ENCODE results near the gene CTXND1. TPM values are rescaled to one million over a fixed set of nuclear protein-coding genes. Genes with fewer than 3 reads are reported as not detected.

Gene CTXND1
- total and polyA plus RNA-seq, 2 experiments from 2014 or later = not detected

DNA sequence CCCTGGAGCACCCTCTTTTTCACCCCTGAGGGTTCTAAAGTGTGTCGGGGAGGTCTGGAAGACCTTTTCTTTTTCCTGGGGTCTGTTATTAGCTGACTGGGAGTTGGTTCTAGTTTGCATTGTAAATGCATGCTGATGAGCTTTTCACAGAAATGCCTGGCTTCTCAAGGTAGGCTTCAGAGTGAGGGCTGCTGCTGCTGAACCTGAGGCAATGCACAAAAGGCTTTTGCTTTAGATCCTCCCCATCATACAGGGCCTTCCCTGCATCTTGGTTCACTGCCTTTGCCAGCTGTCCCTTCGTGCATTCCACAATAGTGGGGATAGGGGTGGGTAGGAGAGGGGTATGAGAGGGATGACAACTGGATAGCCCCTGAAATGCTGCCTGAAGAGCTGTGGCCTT lies 52.6 kb downstream of the CTXND1 start:
- no peaks in the 10 kb centered on the region for H3F3A ChIP-seq (ENCODE audit: insufficient read depth)
- H4K20me1 ChIP-seq (ENCODE audit: insufficient read depth) = no peaks in the 10 kb centered on the region
- H3K9ac ChIP-seq = no peak overlapping the region
- no peaks in the 10 kb centered on the region for H3K9me3 ChIP-seq (ENCODE audit: low read depth)
- DNase-seq = no peak
- no peak overlapping the region for H3K4me3 ChIP-seq
- WGBS, 2 experiments (ENCODE audit: low coverage in 1 of 2, low lambda C conversion rate in 2 of 2, missing lambda C conversion rate in 2 of 2) = 36 to 38% methylated on average over 2 of the region's 2 CpGs
- no peaks in the 10 kb centered on the region for H3K9me2 ChIP-seq (ENCODE audit: insufficient read depth)
- in situ Hi-C loops (cut with MboI) = no loop called here
- H3K4me2 ChIP-seq (ENCODE audit: unreplicated experiment) = no peak overlapping the region
- H3K36me3 ChIP-seq (ENCODE audit: low read depth) = no peaks in the 10 kb centered on the region
- H3K4me1 ChIP-seq (ENCODE audit: insufficient read depth) = no peaks in the 10 kb centered on the region
- no peak overlapping the region for H2AFZ ChIP-seq
- H3K79me2 ChIP-seq (ENCODE audit: insufficient read depth) = no peaks in the 10 kb centered on the region
- H3K27me3 ChIP-seq (replicated peaks; ENCODE audit: insufficient read depth) = no peaks in the 10 kb centered on the region
- no peak for TF ChIP-seq EZH2phosphoT487 (IDR thresholded peaks at IDR 0.05; ENCODE audit: insufficient read depth, low read depth)
- TF ChIP-seq EZH2 (IDR thresholded peaks at IDR 0.05; ENCODE audit: insufficient read depth, poor library complexity, severe bottlenecking) = no peak
- H3K27ac ChIP-seq = no peak overlapping the region

- no peaks in the 10 kb centered on the region for H3K4me1 ChIP-seq (ENCODE audit: insufficient read depth)
- no peaks in the 10 kb centered on the region for H4K20me1 ChIP-seq (ENCODE audit: insufficient read depth)
- no peaks in the 10 kb centered on the region for H3K36me3 ChIP-seq (ENCODE audit: low read depth)
- no peaks in the 10 kb centered on the region for H3F3A ChIP-seq (ENCODE audit: insufficient read depth)
- no peak overlapping the region for H3K4me2 ChIP-seq (ENCODE audit: unreplicated experiment)
- H3K4me3 ChIP-seq = no peak overlapping the region
- no peak overlapping the region for H3K27ac ChIP-seq
- WGBS, 2 experiments (ENCODE audit: low coverage in 1 of 2, low lambda C conversion rate in 2 of 2, missing lambda C conversion rate in 2 of 2) = 38 to 43% methylated on average over 1 of the region's 1 CpG
- H2AFZ ChIP-seq = no peak overlapping the region
- H3K27me3 ChIP-seq (replicated peaks; ENCODE audit: insufficient read depth) = no peaks in the 10 kb centered on the region
- no peaks in the 10 kb centered on the region for H3K79me2 ChIP-seq (ENCODE audit: insufficient read depth)
- H3K9me3 ChIP-seq (ENCODE audit: low read depth) = no peaks in the 10 kb centered on the region
- no peaks in the 10 kb centered on the region for H3K9me2 ChIP-seq (ENCODE audit: insufficient read depth)
- in situ Hi-C loops (cut with MboI) = no loop called here
- no peak for DNase-seq
- no peak overlapping the region for H3K9ac ChIP-seq
- TF ChIP-seq EZH2 (IDR thresholded peaks at IDR 0.05; ENCODE audit: insufficient read depth, poor library complexity, severe bottlenecking) (no peak), EZH2phosphoT487 (IDR thresholded peaks at IDR 0.05; ENCODE audit: insufficient read depth, low read depth) (no peak)
These were observed 57.1 kb downstream of the CTXND1 start for GRCh38 chr15:80194914-80195313.

GRCh38 chr15:80194186-80194585 lies 57.8 kb downstream of the CTXND1 start:
- TF ChIP-seq EZH2phosphoT487 (IDR thresholded peaks at IDR 0.05; ENCODE audit: insufficient read depth, low read depth) (no peak), EZH2 (IDR thresholded peaks at IDR 0.05; ENCODE audit: insufficient read depth, poor library complexity, severe bottlenecking) (no peak)
- 86 to 100% methylated on average over 1 of the region's 1 CpG for WGBS, 2 experiments (ENCODE audit: low coverage in 1 of 2, low lambda C conversion rate in 2 of 2, missing lambda C conversion rate in 2 of 2)

GRCh38 chr15:80191897-80192595 lies 60.0 kb downstream of the CTXND1 start:
- H3K27me3 ChIP-seq (replicated peaks; ENCODE audit: insufficient read depth) = no peaks in the 10 kb centered on the region
- WGBS, 2 experiments (ENCODE audit: low coverage in 1 of 2, low lambda C conversion rate in 2 of 2, missing lambda C conversion rate in 2 of 2) = 78 to 84% methylated on average over 8 of the region's 8 CpGs
- no peaks in the 10 kb centered on the region for H4K20me1 ChIP-seq (ENCODE audit: insufficient read depth)
- H3K4me1 ChIP-seq (ENCODE audit: insufficient read depth) = no peaks in the 10 kb centered on the region
- no peak overlapping the region for H3K4me3 ChIP-seq
- H3K4me2 ChIP-seq (ENCODE audit: unreplicated experiment) = no peak overlapping the region
- no peak overlapping the region for H3K27ac ChIP-seq
- TF ChIP-seq EZH2 (IDR thresholded peaks at IDR 0.05; ENCODE audit: insufficient read depth, poor library complexity, severe bottlenecking) = no peak
- TF ChIP-seq EZH2phosphoT487 (IDR thresholded peaks at IDR 0.05; ENCODE audit: insufficient read depth, low read depth) = no peak
- no peak overlapping the region for H2AFZ ChIP-seq
- DNase-seq = no peak
- no peaks in the 10 kb centered on the region for H3K9me3 ChIP-seq (ENCODE audit: low read depth)
- in situ Hi-C loops (cut with MboI) = no loop called here
- no peaks in the 10 kb centered on the region for H3K9me2 ChIP-seq (ENCODE audit: insufficient read depth)
- no peaks in the 10 kb centered on the region for H3F3A ChIP-seq (ENCODE audit: insufficient read depth)
- no peak overlapping the region for H3K9ac ChIP-seq
- H3K79me2 ChIP-seq (ENCODE audit: insufficient read depth) = no peaks in the 10 kb centered on the region
- H3K36me3 ChIP-seq (ENCODE audit: low read depth) = no peaks in the 10 kb centered on the region

More at GRCh38 chr15:80194186-80194585, 57.8 kb downstream of the CTXND1 start:
- Histone ChIP-seq H3K9ac (no peak overlapping the region), H2AFZ (no peak overlapping the region), H3F3A (ENCODE audit: insufficient read depth) (no peaks in the 10 kb centered on the region), H3K36me3 (ENCODE audit: low read depth) (no peaks in the 10 kb centered on the region), H3K9me2 (ENCODE audit: insufficient read depth) (no peaks in the 10 kb centered on the region), H3K4me3 (no peak overlapping the region), H3K27ac (no peak overlapping the region), H3K79me2 (ENCODE audit: insufficient read depth) (no peaks in the 10 kb centered on the region), H3K4me2 (ENCODE audit: unreplicated experiment) (no peak overlapping the region), H4K20me1 (ENCODE audit: insufficient read depth) (no peaks in the 10 kb centered on the region), H3K27me3 (replicated peaks; ENCODE audit: insufficient read depth) (no peaks in the 10 kb centered on the region), H3K4me1 (ENCODE audit: insufficient read depth) (no peaks in the 10 kb centered on the region), H3K9me3 (ENCODE audit: low read depth) (no peaks in the 10 kb centered on the region)
- DNase-seq = no peak
- in situ Hi-C loops (cut with MboI) = no loop called here

All from GM23248 (cell line).